GM13977 (cell line): ENCODE measurements around the gene LIG4.

Experiments used
- DNase-seq: peaks from one replicate; pipeline ENCODE4 v3.0.0; 2012; ENCODE audit warnings: low spot score
- CTCF ChIP-seq: IDR thresholded peaks from 2 replicates; pipeline ENCODE4 v1.5.1; 2012; ENCODE audit warnings: mild to moderate bottlenecking, control low read depth; ENCODE audit not compliant: insufficient read depth; ENCODE audit errors: extremely low read depth, missing control alignments
- in situ Hi-C: fragments of 300-500 bp; cut with MboI; formaldehyde crosslinking; loops from one replicate; pipeline ENCODE4 v1.12.0; 2022; ENCODE audit warnings: low sequenced_read_pairs, low pct_unique_long_range_greater_than_20kb, mixed read lengths, inconsistent platforms; ENCODE audit not compliant: unreplicated experiment

Gene LIG4

DNA sequence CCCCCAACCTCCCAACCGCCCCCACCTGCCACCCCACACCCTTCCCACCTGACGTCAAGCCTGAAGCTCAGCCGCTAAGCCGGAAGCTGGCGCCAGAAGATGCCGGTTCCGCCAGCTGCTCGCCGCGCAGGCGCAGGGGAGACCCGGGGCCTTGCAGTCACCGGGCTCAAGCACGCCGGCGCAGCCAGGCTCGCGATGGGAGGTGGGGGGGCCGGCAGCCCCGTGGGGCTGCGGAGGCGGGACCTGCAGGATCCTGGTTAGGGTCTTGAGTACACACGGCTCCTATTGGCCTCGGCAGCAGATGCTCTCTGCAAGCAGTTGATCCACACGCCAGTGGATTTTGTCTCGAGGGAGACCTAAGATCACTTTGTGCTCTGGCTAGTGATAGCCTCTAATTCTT is at the start of gene LIG4:
LIG4 (minus strand) TSS at position 101 of the 400 bp plus-strand sequence. CDS start 4,268 bp downstream, outside the sequence.
- in situ Hi-C loops, result no loop called here
- peak; percentile 94 for DNase-seq
- TF ChIP-seq CTCF, result no peak

DNA sequence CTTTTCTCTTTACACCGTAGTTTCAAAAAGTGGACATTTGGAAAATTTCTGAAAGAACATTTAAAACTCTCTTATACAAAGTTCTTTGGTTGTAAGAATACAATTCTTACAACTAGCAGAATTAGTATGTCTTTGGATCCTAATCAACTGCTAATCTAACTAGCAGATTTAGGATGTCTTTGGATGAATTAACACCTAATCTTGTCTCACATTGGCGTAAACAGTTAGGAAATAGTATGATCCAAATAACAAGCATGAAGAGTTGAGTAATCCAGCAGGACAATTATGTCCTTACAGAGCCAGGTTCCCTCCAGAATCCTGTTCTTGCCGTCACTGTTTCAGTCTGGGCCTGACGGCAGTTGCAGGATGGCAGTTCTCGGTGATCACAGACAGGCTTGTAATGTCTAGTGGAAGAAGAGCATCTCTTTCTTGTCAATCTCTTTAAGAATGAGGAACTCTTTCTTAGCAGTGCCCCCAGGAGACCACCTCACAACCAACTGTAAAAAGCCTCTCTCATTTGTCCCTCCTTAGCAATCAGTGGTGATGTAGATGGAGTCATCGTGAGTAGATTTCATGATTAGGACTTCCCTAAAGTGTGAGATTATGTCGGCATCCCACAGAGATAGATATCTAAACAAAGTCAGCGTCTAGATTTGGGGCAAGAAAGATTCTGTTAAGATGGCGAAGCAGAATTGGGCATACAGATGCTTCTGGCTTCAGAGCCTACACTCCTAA is 48.5 kb upstream of the LIG4 start:
- no peak for TF ChIP-seq CTCF
- in situ Hi-C loops, result no loop called here
- DNase-seq, result no peak

DNA sequence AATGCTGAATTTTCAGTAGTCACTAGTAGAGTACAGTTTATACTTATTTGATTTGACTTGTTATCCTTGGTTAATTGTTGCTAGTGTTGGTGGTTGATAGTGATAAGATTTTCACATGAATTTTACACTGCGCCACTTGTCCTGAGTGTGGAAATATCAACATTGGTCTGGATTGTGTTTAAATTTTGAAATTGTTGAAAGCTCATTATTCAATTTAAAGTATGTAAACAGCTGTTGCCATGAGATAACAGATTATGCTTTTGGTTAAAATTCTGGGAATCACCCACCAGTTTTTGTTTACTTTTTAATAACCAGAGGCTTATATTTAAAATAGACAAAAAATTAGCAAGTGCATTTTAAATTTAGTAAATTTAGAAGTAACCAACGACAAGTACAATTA is 41.9 kb upstream of the LIG4 start:
- TF ChIP-seq CTCF, result no peak
- no peak for DNase-seq
- in situ Hi-C loops, result no loop called here

DNA sequence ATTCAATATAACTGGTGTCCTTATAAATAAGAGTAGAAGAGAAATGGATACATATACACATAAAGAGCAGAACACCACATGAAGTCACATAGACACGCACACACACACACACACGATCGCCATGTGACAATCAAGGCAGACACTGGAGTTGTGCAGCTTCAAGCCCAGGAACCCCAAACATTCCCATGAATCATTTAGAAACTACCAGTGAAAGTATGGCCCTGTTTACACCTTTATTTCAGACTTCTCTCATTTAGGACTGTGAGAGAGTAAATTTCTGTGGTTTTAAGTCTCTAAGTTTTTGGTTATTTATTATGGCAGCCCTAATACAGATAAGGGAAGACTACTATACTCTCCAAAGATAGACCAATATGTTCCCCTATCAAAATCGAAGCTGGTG is 33.8 kb upstream of the LIG4 start:
- TF ChIP-seq CTCF, result no peak
- DNase-seq, result no peak
- in situ Hi-C loops, result no loop called here

DNA sequence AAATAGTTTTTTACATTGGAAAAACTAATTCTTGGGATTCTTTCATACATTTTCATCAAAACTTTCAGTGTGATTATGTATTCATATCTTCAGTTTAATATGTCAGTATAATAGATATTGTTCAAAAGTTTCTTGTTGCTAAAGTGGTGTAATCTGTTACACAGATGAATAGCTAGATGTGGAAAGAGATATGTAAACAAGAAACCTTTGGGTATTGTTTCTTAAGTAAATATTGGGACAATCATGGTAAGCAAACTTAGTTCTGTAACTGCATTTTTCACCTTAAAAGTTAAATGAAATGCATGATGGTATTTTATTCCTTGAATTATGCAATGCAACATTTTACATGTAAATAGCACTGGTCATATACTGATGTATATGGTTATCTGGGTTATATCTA is 15.0 kb upstream of the LIG4 start:
- no peak for DNase-seq
- in situ Hi-C loops, result no loop called here
- TF ChIP-seq CTCF, result no peak

- DNase-seq, result no peak
- in situ Hi-C loops, result no loop called here
- peak; percentile 60 for TF ChIP-seq CTCF
These were observed 12.4 kb upstream of the LIG4 start for GRCh38 chr13:108227651-108228272.
